HG02571 (cell line): Measurements from ENCODE around the gene PPP2R2B.
"Not testable (repeated sequence)": the region's sequence is repeated elsewhere in the genome, so short reads cannot be mapped to it uniquely, and the experiment has no call there.

Experiments
- ATAC-seq: cut with Tn5 transposase; IDR thresholded peaks from one replicate; pipeline ENCODE4 v1.9.1; 2021; ENCODE audit warnings: mild to moderate bottlenecking, moderate library complexity; ENCODE audit not compliant: unreplicated experiment

Gene PPP2R2B

DNA sequence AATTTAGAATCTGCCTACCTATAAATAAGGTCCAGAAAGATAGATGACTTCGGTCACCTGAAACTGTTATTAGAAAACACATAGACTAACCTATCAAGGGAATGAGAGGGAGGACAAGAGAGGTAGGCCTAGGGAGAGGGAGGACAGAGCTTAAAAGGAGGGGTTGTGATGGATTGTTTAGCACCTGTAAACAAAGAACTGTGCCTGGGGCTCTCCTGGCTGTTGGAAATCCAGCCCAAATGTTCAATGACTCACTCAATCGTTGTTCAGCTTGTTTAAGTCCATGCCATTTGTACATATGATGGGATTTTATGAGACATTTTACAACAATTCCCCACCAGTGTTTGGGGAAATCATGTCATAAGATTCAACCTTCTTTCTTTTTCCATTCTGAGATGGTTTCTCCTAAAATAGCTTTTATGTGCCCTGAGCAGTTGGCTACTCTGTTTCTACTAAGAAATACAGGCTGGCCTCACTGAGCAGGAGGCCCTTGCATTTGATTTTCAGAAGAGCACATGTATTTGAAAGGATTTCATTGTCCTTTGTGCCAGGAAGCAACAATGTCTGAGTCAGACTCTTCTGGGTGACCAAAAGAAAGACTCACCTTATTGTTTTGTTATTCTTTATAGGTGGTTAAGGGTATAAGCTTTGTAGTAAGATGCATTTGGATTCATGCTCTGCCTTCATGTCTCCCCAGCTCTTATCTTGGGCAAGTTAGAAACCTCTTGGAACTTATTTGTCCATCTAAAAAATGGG is 314.4 kb downstream of the PPP2R2B start:
- no peak for ATAC-seq

DNA sequence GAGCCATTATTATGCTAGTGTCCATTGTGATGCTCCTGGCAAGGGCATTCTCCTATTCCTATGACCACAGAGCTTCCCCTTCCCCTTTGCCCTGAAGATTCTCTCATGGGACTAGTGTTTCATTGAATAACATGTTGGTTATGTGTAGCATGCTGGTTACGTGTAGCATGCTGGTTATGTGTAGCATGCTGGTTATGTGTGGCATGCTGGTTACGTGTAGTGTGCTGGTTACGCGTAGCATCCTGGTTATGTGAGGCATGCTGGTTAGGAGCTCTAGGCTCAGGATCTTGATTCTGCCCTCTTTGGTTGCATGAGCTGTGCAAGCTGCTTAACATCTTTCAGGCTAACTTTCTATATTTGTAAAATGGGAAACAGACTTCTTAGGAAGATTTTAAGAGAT is 316.1 kb downstream of the PPP2R2B start:
- ATAC-seq = no peak

DNA sequence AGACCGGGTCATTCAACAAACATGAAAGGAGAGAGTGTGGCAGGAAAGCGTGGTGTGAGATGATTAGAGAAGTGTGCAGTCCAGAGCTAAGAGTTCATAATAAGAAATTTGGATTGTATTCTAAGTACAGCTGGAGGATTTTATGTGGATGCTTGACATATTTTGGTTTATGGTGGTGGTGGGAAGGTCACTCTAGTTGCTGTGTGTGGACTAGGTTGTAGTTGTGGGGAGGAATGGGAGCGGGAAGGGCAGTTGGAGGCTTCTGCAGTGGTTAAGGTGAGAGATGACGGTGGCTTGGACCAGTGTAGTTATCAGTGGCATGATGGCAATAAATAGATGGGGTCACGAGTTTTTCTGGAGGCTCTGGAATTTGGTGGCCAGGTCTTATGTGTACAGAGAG is 316.8 kb downstream of the PPP2R2B start:
- no peak for ATAC-seq

DNA sequence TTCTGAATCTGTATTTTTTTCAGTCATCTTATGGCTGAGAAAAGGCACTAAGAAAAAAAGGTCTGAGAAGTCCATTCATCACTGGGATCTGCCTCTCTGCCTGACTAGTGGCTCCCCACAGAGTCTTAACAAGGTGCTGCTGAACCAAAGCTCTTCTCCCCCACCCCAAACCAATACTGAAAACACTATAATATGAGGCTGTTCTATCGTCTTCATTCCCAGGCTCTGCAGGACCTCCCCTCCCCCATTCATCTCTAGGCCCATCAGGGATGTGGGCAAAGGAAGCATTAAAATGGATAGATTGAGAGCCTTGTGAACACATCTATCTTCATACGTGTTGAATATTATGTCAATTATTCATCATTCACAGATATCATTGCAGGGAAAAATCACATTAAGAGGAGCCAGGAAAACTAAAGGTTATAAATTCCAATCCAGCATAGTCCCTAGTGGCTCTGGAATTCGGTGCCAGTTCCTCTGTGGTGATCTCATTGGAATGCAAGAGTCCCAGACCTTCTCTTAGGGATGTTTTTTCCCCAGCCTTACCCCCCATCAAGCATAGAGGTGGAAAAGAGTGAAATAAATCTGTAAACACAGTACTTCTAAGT is 318.2 kb downstream of the PPP2R2B start:
- no peak for ATAC-seq

DNA sequence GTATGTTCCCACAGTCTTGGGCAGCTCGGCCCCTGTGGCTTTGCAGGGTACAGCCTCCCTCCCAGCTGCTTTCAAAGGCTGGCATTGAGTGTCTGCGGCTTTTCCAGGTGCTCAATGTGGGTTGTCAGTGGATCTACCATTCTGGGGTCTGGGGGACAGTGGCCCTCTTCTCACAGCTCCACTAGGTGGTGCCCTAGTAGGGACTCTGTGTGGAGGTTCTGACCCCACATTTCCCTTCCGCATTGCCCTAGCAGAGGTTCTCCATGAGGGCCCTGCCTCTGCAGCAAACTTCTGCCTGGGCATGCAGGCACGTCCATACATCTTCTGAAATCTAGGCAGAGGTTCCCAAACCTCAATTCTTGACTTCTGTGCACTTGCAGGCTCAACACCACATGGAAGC is 321.7 kb downstream of the PPP2R2B start:
- ATAC-seq = not testable (repeated sequence)

DNA sequence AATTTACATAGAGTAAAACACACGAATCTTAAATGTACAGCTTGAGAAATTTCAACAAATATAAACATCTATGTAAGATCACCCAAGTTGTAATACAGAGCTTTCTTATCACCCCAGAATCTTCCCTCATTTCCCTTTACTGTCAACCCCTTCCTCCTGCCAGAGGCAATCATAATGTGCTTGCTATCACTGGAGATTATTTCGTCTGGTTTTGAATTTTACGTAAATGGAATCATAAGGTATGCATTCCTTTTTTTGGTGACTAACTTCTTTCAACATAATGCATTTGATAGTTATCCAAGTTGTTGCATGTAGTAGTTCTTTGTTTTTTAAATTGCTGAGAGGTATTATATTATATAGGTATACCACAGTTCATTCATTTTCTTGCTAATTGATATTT is 325.1 kb downstream of the PPP2R2B start:
- no peak for ATAC-seq

DNA sequence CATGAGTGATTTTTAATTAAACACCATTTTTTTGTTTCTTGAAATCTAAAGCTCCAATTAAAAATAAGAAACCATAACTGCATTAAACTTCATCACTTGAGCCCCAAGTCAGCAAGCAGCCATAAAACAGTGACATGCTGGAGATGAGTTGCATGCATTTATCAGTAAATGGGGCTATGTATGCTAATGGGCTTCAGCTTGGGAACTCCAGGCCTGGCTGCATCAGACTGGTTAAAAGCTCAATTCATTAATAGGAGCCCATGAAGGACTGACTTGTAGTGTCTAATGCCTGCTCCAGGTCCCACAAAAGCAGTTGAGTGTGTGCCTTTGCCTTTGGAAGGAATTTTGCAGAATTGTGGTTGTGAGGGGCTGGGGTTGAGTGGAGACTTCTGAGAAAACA is 328.9 kb downstream of the PPP2R2B start:
- no peak for ATAC-seq

DNA sequence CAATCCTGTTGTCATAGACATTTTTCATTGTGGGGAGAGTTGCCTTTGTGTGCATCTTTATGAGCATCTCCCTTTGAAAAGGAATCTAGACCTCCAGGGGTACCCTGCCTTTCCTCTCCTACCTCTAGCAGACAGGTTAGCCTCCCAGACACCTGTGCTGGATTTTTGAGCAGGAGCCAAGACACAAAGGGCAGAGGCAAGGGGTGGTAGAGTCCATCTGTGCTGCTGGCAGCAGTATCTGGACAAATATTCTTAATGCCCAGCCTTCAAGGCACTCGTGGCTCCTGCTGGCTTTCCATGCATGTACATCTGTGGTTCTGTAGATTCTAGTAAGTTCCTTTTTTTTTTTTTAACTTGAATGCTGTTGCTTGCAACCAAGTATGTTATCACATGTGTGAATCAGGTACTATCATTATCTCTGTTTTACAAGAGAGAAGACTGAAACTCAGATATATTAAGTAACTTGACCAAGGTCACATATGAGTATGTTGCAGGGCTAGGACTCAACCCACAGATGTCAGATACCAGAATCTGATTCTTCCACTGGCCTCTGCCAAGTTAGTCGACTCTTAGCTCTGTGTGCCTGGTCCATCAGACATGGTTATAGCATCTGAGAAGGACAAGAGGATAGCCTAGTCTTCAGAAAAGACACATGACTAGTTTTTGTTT is 329.6 kb downstream of the PPP2R2B start:
- ATAC-seq = no peak

DNA sequence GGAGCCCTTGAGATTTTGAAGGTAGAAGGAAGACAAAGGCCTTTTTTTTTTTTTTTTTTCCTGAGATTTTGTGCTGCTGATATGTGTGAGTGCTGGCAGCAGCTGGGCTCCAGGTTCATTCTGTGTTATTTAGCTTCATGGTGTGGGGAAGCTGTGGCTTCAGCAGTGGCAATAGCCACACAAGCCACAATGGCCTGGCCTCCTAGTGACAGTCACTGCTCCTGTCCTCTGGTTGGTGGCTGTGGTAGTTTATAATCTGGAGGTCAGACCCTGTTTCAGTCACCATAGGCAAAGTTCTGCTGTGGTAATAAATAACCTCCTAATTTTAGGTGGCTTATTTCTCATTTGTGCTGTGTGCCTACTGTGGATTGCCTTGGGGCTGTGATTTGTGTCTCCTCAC is 334.3 kb downstream of the PPP2R2B start:
- ATAC-seq = no peak

DNA sequence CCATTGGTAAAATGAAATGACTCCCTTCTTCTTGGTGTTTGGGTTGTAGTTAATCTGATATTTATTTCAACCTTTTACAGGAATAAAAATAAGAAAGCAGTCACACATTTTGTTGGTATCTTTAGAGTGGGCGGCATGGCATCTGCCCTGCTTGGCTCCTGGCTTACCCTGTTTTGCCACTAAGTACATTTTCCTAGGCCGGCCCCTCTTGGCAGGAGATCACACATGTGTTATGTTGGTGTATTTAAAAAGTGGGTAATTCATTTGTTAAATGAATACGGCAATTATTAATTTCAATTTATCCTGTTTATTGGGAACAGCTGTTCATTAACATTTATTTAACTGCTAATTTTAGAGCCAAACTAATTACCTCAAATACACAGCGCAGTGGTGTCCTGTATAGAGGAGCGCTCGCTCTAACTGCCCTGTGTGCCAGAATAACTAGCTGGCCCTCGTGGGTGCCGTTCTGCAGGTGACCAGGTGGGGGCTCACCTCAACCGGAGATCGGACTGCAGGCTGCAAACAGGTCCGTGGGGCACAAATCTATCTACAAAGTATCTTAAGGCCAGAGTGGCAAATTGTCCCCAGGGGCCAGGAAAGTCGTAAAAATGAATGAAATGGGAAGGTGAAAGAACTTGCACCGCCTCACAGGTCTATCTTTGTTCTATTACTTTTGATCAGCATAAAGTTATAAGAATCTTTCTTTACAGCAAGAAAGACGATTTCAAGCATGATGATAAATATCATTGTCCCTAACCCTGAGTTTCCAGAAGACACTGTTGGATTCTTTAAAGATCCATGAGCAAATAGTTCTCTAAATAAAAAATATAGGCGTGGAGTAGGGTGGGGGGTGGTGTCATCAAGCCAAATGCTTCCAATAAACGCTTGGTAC is 336.4 kb downstream of the PPP2R2B start:
- ATAC-seq = peak; percentile 97

DNA sequence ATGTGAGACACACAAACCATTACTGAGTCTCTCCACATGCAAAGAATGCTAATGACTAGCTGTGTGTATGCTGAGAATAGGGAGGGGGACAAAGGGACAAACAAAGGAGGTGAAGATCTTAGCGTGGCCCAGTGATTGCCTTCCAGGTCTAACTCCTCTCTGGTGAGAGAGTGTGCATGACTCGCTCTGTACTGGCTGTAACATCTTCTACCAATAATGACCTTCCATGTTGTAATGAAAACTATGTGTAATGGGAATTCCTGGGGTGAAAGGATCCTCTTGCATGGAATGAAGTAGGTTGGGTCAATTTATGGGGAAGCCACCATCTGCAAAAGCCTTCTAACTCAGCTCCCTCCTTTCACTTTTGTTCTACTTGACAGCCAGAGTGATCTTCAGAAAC is 338.1 kb downstream of the PPP2R2B start:
- no peak for ATAC-seq

DNA sequence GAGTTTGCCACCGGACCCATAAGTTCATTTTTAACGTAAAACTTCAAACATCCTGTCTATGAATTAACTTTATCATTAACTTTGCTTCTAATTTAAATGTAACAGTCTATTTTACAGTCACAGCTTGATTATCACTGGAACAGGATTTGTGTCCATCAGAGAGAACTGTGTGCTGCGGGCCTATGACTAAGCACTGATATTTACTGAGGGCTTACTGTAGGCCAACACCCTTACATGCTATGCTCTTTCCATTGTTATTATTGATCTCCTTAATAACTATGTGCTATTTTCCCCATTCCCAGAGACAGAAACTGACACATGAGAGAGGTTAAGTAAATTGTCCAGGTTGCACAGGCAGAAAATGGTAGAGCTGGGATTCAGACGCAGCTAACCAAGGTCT is 338.6 kb downstream of the PPP2R2B start:
- no peak for ATAC-seq

DNA sequence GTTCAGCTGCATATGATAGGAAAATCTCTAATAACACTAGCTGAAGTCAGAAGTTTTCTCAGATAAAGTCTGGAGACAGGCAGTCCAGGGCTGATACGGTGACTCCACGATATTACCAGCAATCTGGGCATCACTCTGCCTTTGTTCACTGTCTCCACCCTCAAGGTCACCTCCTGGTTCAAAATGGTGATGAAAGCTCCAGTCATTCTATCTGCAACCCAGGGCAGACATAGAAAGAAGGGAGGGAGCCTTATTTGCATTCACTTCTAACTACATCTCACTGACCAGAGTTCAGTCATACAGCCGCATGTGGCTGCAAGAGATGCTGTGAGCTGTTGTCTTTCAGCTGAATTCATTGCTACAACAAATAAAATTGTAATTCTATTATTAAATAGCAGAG is 340.1 kb downstream of the PPP2R2B start:
- no peak for ATAC-seq

DNA sequence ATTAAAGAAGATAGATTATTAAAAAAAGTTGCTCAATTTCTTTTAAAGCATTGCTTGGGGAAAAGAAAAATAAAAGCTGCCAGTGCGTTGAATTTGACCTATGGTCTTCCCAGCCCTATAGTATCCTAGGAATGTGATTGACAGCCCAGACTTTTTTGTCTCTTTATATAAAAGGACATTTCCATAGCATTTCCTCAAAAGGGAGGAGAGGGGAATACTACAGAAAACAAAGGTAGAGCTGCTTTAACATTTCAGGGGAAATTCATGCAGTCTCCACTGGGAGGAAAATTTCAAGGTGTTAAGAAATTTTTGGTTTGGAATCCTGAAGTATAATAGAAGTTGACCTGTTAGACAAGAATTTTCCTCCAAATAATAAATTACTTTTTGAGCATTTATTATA is 344.7 kb downstream of the PPP2R2B start:
- no peak for ATAC-seq

DNA sequence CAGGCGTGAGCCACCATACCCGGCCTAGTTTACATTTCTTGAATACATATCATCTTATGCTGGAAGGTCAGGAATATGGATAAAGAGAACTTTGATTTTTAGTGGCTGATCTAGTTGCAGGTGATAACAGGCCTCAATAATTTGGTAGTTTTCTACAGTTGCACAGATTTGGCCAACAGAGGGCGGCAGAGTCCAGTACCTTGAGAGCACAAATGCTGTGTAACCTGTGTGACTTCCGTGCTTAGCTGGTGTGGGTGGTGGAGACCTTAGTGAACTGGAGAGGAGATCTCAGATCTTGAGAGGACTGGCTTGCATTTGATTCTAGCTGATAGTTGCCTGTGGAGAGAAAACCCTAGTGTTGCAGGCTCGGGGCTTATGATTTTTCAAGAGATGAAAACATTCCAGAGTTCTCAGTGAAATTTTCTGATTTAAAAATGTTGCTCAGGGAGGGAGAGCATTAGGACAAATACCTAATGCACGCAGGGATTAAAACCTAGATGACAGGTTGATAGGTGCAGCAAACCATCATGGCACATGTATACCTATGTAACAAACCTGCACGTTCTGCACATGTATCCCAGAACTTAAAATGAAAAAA is 345.2 kb downstream of the PPP2R2B start:
- ATAC-seq = peak; percentile 95
